CD1c-positive myeloid dendritic cell (primary cell): Measurements from ENCODE around the gene TSC2.
A peak's percentile ranks its signal among the peaks of the same experiment; 100 is the strongest.
"Not testable (repeated sequence)": the region's sequence is repeated elsewhere in the genome, so short reads cannot be mapped to it uniquely, and the experiment has no call there.

ENCODE experiments used
- DNase-seq: peaks from one replicate; pipeline ENCODE4 v3.0.0-alpha.2; 2016; ENCODE audit errors: extremely low spot score

TSC2 gene

GRCh38 chr16:2009791-2010510, 37.8 kb upstream of the TSC2 start, which contains the start of gene ZNF598:
ZNF598 (minus strand) TSS chr16:2009821.
- DNase-seq = peak; percentile 94

DNA sequence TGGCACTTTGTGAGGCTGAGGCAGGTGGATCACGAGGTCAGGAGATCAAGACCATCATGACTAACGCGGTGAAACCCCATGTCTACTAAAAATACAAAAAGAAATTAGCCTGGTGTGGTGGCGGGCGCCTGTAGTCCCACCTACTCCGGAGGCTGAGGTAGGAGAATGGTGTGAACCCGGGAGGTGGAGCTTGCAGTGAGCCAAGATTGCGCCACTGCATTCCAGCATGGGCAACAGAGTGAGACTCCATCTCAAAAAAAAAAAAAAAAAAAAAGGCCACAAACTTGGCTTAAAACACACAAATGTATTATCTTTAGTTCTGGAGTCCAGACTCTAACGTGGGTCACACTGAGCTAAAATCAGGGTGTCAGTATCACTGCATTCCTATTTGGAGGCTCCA, 36.1 kb upstream of the TSC2 start:
- not testable (repeated sequence) for DNase-seq

DNA sequence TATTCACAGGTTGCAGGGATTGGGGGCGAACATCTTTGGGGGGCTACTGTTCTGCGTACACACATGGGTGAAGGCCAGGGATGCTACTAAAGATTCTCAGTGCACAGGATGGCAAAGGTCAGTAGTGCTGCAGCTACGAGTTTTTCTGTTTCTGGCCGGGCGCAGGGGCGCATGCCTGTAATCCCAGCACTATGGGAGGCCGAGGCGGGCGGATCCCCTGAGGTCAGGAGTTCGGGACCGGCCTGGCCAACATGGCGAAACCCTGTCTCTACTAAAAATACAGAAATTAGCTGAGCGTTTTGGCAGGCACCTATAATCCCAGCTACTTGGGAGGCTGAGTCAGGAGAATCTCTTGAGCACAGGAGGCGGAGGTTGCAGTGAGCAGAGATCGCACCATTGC, 34.3 kb upstream of the TSC2 start:
- DNase-seq = no peak

- DNase-seq = peak; percentile 56
Observed at GRCh38 chr16:2015117-2015946, 32.5 kb upstream of the TSC2 start.

DNA sequence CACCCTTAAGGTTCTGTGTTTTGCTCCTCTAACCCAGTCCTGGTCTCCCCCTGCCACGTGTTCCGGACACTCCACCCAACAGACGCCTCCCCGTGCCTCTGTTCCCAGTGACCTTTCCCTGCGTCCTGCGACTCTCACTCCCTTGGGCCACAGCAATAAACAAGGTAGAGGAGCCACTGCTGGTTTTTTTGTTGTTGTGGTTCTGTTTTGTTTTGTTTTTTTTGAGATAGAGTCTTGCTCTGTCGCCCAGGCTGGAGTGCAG, 31.9 kb upstream of the TSC2 start:
- no peak for DNase-seq

- no peak for DNase-seq
Observed at GRCh38 chr16:2016407-2016922, 31.3 kb upstream of the TSC2 start.

DNA sequence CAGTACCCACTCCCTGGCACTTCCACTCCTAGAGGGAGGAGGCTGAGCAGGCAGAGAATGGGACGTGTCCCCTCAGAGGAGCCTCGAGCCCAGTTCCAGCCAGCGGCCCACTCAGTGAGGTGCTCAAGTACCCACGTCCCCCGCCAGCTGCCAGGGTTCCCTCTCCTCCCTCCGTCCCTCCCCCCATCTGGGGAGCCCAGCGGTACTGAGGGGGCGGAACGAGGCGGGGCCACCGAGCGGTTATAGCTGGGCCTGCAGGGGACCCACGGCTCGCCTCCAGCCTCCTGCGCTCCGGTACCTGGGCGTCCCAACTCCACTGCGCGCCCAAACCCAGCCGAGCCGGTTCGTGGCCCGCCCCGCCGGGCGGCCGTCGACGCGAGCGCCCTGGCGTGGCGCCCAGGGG, 28.3 kb upstream of the TSC2 start, which contains the start of gene NPW:
NPW (plus strand) TSS at position 268 of the 403 bp plus-strand sequence.
- DNase-seq = no peak

GRCh38 chr16:2019921-2020831, 27.6 kb upstream of the TSC2 start:
- DNase-seq = no peak

GRCh38 chr16:2022723-2023091, 25.1 kb upstream of the TSC2 start:
- DNase-seq = peak; percentile 53

DNA sequence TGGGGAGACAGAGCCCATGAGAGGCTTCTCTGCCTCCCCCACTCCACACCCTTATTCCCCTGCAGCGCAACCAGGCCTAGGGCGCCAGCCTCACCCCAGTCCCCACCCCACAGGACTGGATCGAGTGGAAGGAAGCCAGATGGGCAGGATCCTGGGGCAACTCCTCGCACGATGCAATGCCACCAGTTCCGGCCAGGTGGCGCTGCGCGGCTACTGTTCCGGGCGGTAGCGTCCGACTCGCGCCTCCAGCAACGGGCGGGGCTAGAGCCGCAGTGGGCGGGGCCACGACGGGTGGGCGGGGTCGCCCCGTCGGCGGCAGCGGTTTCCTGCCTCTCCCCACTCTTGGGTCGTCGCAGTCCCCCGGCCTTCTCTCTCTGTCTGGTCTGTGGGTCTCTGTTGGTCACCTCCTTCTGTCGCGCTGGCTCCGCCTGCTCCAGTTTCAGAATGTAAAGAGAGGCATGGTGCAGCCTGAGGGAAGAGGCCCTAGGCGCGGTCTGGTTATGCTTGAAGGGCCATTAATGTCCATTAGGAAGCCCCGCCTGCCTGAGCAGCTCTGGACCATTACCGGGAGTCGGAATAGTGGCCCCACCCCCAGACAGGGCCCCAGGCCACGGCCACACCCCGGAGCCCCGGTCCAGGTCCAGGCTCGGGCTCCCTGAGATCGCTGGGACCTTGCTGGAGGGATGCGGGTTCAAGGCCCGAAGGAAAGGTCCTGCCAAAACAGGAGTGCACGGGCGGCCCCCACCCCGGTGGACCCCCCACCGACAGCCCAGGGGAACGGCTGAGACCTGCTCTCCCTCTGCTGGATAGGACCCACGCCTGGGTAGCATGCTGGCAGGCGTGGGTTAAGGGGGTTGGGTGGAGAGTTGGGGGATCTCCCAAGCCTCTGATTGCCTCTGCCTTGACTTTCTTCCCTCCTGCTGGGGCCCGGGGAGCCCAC, 24.4 kb upstream of the TSC2 start:
- peak; percentile 97 for DNase-seq

- DNase-seq = no peak
Observed at GRCh38 chr16:2024032-2024420, 23.8 kb upstream of the TSC2 start.

GRCh38 chr16:2025251-2025650, 22.5 kb upstream of the TSC2 start:
- no peak for DNase-seq

- DNase-seq = no peak
Observed at GRCh38 chr16:2025878-2026460, 21.8 kb upstream of the TSC2 start.

DNA sequence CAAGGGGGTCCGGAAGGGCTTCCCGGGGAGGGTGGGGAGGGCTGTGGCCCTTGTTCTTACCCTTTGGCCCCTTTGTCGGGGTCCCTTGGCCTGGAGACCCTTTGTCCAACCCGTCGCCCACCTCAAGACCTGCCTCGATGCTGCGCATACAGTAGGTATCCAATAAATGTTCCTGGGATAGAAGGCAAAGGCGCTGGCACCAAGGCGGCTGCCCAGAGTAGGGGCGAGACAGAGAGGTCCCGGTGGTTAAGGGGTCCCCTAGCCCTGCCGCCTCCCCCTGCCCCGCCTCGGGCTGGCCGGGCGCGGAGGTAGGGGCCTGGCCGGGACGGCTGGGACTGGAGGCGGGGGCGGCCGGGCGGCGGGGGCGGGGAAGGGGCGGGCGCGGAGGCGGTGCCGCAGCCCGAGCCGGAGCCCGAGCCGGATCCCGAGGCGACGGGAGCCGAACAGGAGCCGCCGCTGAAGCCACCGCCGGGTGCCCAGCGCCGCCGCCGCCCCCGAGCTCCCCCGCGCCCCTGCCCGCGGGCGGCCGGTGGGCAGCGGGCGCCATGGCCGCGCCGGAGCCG, 21.2 kb upstream of the TSC2 start, which contains the start of gene NHERF2:
NHERF2 (plus strand) TSS at position 442 of the 563 bp plus-strand sequence; CDS start at position 546, 104 bp downstream.
- DNase-seq = no peak

- no peak for DNase-seq
Observed at GRCh38 chr16:2027024-2028010, 20.5 kb upstream of the TSC2 start.

- DNase-seq = no peak
Observed at GRCh38 chr16:2028146-2028545, 19.6 kb upstream of the TSC2 start.

DNA sequence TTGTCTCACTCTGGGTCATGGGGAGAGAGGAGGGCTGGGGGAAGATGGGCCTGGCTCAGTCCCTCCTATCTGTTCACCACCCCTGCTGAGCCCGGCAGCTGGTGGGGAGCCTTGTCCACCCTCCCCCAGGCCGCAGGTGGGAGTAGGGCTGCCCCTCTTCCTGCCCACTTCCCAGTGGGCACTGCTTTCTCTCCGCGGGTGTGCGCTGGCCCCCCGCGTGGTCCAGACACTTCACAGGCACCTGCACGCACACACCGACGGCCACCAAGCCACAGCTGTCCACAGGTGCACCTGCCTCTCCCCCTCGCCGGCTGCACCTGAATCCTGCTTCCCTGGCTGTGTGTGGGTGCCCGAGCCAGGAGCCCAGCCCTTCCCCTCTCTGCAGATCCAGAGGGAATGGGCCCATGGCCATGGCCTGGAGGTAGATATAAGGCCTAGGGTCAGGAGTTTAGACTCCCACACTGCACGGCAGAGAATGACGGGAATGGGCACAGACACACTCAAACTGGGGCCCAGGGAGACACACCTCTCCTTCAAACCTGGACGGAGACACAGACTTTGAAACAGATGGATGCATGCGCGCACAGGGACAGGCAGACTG, 19.1 kb upstream of the TSC2 start:
- DNase-seq = no peak

DNA sequence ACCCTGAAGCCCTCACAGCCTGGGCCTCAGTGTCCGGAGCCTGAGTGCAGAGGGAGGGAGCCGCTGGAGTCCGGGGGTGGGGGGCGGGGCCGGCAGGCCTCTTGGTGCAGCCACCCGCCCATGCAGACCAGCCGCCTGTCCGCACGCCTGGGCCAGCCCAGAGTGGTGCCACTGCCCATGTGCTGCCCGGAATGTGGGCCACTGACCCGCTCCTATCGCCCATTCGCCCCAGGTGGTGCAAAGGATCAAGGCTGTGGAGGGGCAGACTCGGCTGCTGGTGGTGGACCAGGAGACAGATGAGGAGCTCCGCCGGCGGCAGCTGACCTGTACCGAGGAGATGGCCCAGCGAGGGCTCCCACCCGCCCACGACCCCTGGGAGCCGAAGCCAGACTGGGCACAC, 18.4 kb upstream of the TSC2 start:
- no peak for DNase-seq
